ENCODE data around the gene BSN. TPM values are rescaled to one million over a fixed set of nuclear protein-coding genes. Genes with fewer than 3 reads are reported as not detected.
A peak's percentile ranks its signal among the peaks of the same experiment; 100 is the strongest.

BSN gene
- total RNA-seq, 1 experiment from 2014 or later: 0.37 TPM

DNA sequence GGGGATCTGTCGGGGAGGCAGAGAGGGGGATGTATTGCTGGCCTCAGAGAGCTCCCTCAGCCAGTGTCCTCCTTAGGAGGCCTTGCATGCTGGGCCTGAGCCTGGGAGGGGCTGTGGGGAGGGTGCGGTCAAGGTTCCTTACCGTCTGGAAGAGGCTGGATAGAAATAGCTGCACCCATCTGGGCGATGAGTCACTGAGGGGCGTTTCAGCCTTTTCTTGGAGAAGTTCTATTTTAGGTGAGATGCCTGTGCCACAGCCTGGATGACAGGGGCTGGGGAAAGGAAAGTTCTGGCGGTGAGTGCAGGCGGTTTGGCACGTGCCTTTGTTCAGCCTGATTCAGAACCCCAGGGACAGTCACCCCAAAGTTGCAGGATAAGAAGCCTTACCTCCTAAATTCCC, 84.2 kb downstream of the BSN start:
- Mint-ChIP-seq H3K4me1 (ENCODE audit: insufficient read depth, unreplicated experiment) (peaks cover 22% of the 10 kb centered on the region), H3K36me3 (ENCODE audit: insufficient read depth, unreplicated experiment) (peaks cover 4% of the 10 kb centered on the region), H3K27ac (ENCODE audit: low read depth, unreplicated experiment) (no peak overlapping the region), H3K4me3 (ENCODE audit: unreplicated experiment) (peak overlapping the region; percentile 15), H3K27me3 (ENCODE audit: insufficient read depth, unreplicated experiment) (no peaks in the 10 kb centered on the region), H3K9me3 (ENCODE audit: unreplicated experiment) (no peaks in the 10 kb centered on the region)
- peak; percentile 91 for DNase-seq (ENCODE audit: unreplicated experiment)
- TF ChIP-seq, protein P1, sequence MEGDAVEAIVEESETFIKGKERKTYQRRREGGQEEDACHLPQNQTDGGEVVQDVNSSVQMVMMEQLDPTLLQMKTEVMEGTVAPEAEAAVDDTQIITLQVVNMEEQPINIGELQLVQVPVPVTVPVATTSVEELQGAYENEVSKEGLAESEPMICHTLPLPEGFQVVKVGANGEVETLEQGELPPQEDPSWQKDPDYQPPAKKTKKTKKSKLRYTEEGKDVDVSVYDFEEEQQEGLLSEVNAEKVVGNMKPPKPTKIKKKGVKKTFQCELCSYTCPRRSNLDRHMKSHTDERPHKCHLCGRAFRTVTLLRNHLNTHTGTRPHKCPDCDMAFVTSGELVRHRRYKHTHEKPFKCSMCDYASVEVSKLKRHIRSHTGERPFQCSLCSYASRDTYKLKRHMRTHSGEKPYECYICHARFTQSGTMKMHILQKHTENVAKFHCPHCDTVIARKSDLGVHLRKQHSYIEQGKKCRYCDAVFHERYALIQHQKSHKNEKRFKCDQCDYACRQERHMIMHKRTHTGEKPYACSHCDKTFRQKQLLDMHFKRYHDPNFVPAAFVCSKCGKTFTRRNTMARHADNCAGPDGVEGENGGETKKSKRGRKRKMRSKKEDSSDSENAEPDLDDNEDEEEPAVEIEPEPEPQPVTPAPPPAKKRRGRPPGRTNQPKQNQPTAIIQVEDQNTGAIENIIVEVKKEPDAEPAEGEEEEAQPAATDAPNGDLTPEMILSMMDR (IDR thresholded peaks at IDR 0.05; ENCODE audit: unreplicated experiment): no peak
- BruUV-seq (replicated peaks): no TSS peak
- intact Hi-C loops (cut with micrococcal nuclease): no loop called here
- CTCF ChIA-PET: interaction anchor here (0.6 to 3.6 kb wide), 6 partner anchors 33 to 106 kb away, joined by 3 to 24 read pairs (median 4); no protein-coding TSS in a partner anchor
- POLR2A ChIA-PET: interaction anchor here (0.7 to 1.7 kb wide), 10 partner anchors 12 to 451 kb away, joined by 3 to 5 read pairs (median 3); partner anchors contain the start of gene DAG1

DNA sequence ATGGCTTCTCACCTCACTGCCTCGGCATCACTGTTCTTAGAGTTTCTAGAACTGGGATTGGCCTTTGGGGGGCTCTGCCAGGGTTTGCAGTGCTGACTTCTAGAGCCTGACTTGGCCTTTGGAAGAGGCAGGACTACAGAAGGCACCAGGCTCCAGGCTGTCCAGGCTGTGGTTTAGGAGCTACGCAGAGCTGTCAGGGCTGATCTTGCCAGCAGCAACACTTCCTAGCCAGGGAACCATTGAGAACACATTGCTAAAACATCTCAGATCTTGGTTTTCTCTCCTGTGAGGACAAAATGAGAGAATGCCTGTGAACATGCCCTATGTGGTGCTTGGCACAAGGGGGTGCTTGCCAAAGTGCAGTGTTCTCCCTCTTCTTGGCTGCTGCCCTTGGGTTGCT, 85.3 kb downstream of the BSN start:
- BruUV-seq (replicated peaks): no TSS peak
- DNase-seq (ENCODE audit: unreplicated experiment): no peak
- Mint-ChIP-seq H3K9me3 (ENCODE audit: unreplicated experiment) (no peaks in the 10 kb centered on the region), H3K27ac (ENCODE audit: low read depth, unreplicated experiment) (no peak overlapping the region), H3K36me3 (ENCODE audit: insufficient read depth, unreplicated experiment) (peaks cover 4% of the 10 kb centered on the region), H3K4me3 (ENCODE audit: unreplicated experiment) (no peak overlapping the region), H3K4me1 (ENCODE audit: insufficient read depth, unreplicated experiment) (peaks cover 22% of the 10 kb centered on the region), H3K27me3 (ENCODE audit: insufficient read depth, unreplicated experiment) (no peaks in the 10 kb centered on the region)
- ChIA-PET CTCF (interaction anchor here (0.6 to 3.6 kb wide), 3 partner anchors 32 to 373 kb away, joined by 5 to 24 read pairs (median 11); no protein-coding TSS in a partner anchor), POLR2A (no interaction called here)
- TF ChIP-seq, protein P1 (IDR thresholded peaks at IDR 0.05; ENCODE audit: unreplicated experiment): no peak
- intact Hi-C loops (cut with micrococcal nuclease): no loop called here

GRCh38 chr3:49641292-49641691, 87.0 kb downstream of the BSN start:
- DNase-seq (ENCODE audit: unreplicated experiment): no peak
- Mint-ChIP-seq H3K36me3 (ENCODE audit: insufficient read depth, unreplicated experiment) (peaks cover 4% of the 10 kb centered on the region), H3K9me3 (ENCODE audit: unreplicated experiment) (no peaks in the 10 kb centered on the region), H3K27ac (ENCODE audit: low read depth, unreplicated experiment) (no peak overlapping the region), H3K27me3 (ENCODE audit: insufficient read depth, unreplicated experiment) (no peaks in the 10 kb centered on the region), H3K4me3 (ENCODE audit: unreplicated experiment) (no peak overlapping the region), H3K4me1 (ENCODE audit: insufficient read depth, unreplicated experiment) (peaks cover 19% of the 10 kb centered on the region)
- POLR2A ChIA-PET: interaction anchor here (1.1 kb wide), 1 partner anchor 17 kb away, joined by 3 read pairs; no protein-coding TSS in a partner anchor
- intact Hi-C loops (cut with micrococcal nuclease): no loop called here
- TF ChIP-seq, protein P1 (IDR thresholded peaks at IDR 0.05; ENCODE audit: unreplicated experiment): no peak
- no TSS peak for BruUV-seq (replicated peaks)
- CTCF ChIA-PET: interaction anchor here (3.6 kb wide), 1 partner anchor 102 kb away, joined by 24 read pairs; no protein-coding TSS in a partner anchor

- no peak overlapping the region for H3K4me3 Mint-ChIP-seq (ENCODE audit: unreplicated experiment)
- BruUV-seq (replicated peaks): no TSS peak
Measured at GRCh38 chr3:49641921-49642707, 87.8 kb downstream of the BSN start.

More at GRCh38 chr3:49641921-49642707, 87.8 kb downstream of the BSN start:
- Mint-ChIP-seq H3K36me3 (ENCODE audit: insufficient read depth, unreplicated experiment) (no peaks in the 10 kb centered on the region), H3K4me1 (ENCODE audit: insufficient read depth, unreplicated experiment) (peaks cover 11% of the 10 kb centered on the region), H3K27me3 (ENCODE audit: insufficient read depth, unreplicated experiment) (no peaks in the 10 kb centered on the region), H3K27ac (ENCODE audit: low read depth, unreplicated experiment) (no peak overlapping the region), H3K9me3 (ENCODE audit: unreplicated experiment) (no peaks in the 10 kb centered on the region)
- TF ChIP-seq, protein P1 (IDR thresholded peaks at IDR 0.05; ENCODE audit: unreplicated experiment): no peak
- DNase-seq (ENCODE audit: unreplicated experiment): no peak
- CTCF ChIA-PET: interaction anchor here (0.7 to 1.5 kb wide), 2 partner anchors 30 to 102 kb away, joined by 3 read pairs; no protein-coding TSS in a partner anchor
- intact Hi-C loops (cut with micrococcal nuclease): no loop called here
- POLR2A ChIA-PET: interaction anchor here (1.0 kb wide), 1 partner anchor 16 kb away, joined by 3 read pairs; no protein-coding TSS in a partner anchor
